H9 (cell line): ENCODE data around the gene MBNL1. TPM values are rescaled to one million over a fixed set of nuclear protein-coding genes. Genes with fewer than 3 reads are reported as not detected.

ENCODE experiments used
- DNase-seq: peaks from one replicate; pipeline ENCODE4 v3.0.0-alpha.2; 2017
- H2AFZ ChIP-seq: one replicate; pipeline ENCODE4 v1.6.1; 2013; ENCODE audit warnings: mild to moderate bottlenecking, low read length, control low read depth, moderate library complexity
- H2AK5ac ChIP-seq: 2 replicates; pipeline ENCODE4 v1.6.1; 2013; ENCODE audit warnings: low read length, control low read depth, mixed read lengths; ENCODE audit not compliant: insufficient read length
- H2BK120ac ChIP-seq: one replicate; pipeline ENCODE4 v1.6.1; 2013; ENCODE audit warnings: low read depth, mild to moderate bottlenecking, low read length, control low read depth, inconsistent platforms; ENCODE audit not compliant: poor library complexity, severe bottlenecking
- H2BK12ac ChIP-seq: 2 replicates; pipeline ENCODE4 v1.6.1; 2013; ENCODE audit warnings: low read length, control low read depth, mixed read lengths, low read depth; ENCODE audit not compliant: insufficient read length
- H2BK15ac ChIP-seq: 2 replicates; pipeline ENCODE4 v1.6.1; 2013; ENCODE audit warnings: low read depth, low read length, control low read depth
- H2BK20ac ChIP-seq: one replicate; pipeline ENCODE4 v1.6.1; 2013; ENCODE audit warnings: low read depth, mild to moderate bottlenecking, low read length, control low read depth, inconsistent platforms; ENCODE audit not compliant: poor library complexity, severe bottlenecking
- H2BK5ac ChIP-seq: 2 replicates; pipeline ENCODE4 v1.6.1; 2013; ENCODE audit warnings: low read length, control low read depth, mixed read lengths; ENCODE audit not compliant: insufficient read length
- H3K14ac ChIP-seq: 2 replicates; pipeline ENCODE4 v1.6.1; 2013; ENCODE audit warnings: low read length, control low read depth; ENCODE audit not compliant: insufficient read depth
- H3K18ac ChIP-seq: 2 replicates; pipeline ENCODE4 v1.6.1; 2013; ENCODE audit warnings: low read depth, mild to moderate bottlenecking, mixed read lengths, low read length, control low read depth; ENCODE audit not compliant: insufficient read length
- H3K23ac ChIP-seq: 2 replicates; pipeline ENCODE4 v1.6.1; 2013; ENCODE audit warnings: low read length, control low read depth, mixed read lengths, low read depth; ENCODE audit not compliant: insufficient read length
- H3K23me2 ChIP-seq: 2 replicates; pipeline ENCODE4 v1.6.1; 2013; ENCODE audit warnings: low read depth, mild to moderate bottlenecking, mixed read lengths, low read length, control low read depth; ENCODE audit not compliant: insufficient read length, poor library complexity, severe bottlenecking
- H3K27ac ChIP-seq: 2 replicates; pipeline ENCODE4 v1.5.1; 2013; ENCODE audit warnings: low read length, control low read depth, mixed read lengths, low read depth; ENCODE audit not compliant: insufficient read length
- H3K27me3 ChIP-seq: 2 replicates; pipeline ENCODE4 v1.6.1; 2013; ENCODE audit warnings: low read length, control low read depth, inconsistent platforms; ENCODE audit not compliant: insufficient read depth
- H3K4ac ChIP-seq: 2 replicates; pipeline ENCODE4 v1.6.1; 2013; ENCODE audit warnings: low read depth, mild to moderate bottlenecking, control low read depth, inconsistent platforms, low read length, moderate library complexity
- H3K4me1 ChIP-seq: 2 replicates; pipeline ENCODE4 v1.6.1; 2013; ENCODE audit warnings: low read length, control low read depth, inconsistent platforms; ENCODE audit not compliant: insufficient read depth
- H3K4me2 ChIP-seq: 2 replicates; pipeline ENCODE4 v1.6.1; 2013; ENCODE audit warnings: low read length, control low read depth, mixed read lengths; ENCODE audit not compliant: insufficient read length, insufficient read depth
- H3K56ac ChIP-seq: 2 replicates; pipeline ENCODE4 v1.6.1; 2013; ENCODE audit warnings: low read depth, mild to moderate bottlenecking, mixed read lengths, low read length, control low read depth; ENCODE audit not compliant: insufficient read length
- H3K79me1 ChIP-seq: 2 replicates; pipeline ENCODE4 v1.6.1; 2013; ENCODE audit warnings: low read depth, mild to moderate bottlenecking, moderate library complexity, low read length, control low read depth, inconsistent platforms; ENCODE audit not compliant: insufficient read depth, poor library complexity, severe bottlenecking
- H3K79me2 ChIP-seq: 2 replicates; pipeline ENCODE4 v1.6.1; 2013; ENCODE audit warnings: low read length, control low read depth, inconsistent platforms; ENCODE audit not compliant: insufficient read depth
- H3K9ac ChIP-seq: 2 replicates; pipeline ENCODE4 v1.6.1; 2013; ENCODE audit warnings: low read length, control low read depth, mixed read lengths; ENCODE audit not compliant: insufficient read length; ENCODE audit errors: extremely low read depth
- H3K9me3 ChIP-seq: one replicate; pipeline ENCODE4 v1.6.1; 2013; ENCODE audit warnings: low read depth, low read length, inconsistent platforms; ENCODE audit not compliant: control insufficient read depth
- H3T11ph ChIP-seq: one replicate; pipeline ENCODE4 v1.6.1; 2013; ENCODE audit warnings: mild to moderate bottlenecking, low read length, control low read depth, inconsistent platforms
- H4K20me1 ChIP-seq: one replicate; pipeline ENCODE4 v1.6.1; 2013; ENCODE audit not compliant: control insufficient read depth, insufficient read length, insufficient read depth
- H4K5ac ChIP-seq: 2 replicates; pipeline ENCODE4 v1.6.1; 2013; ENCODE audit warnings: low read depth, mild to moderate bottlenecking, mixed read lengths, low read length, control low read depth; ENCODE audit not compliant: insufficient read length
- H4K8ac ChIP-seq: replicated peaks from 2 replicates; pipeline ENCODE4 v1.6.1; 2013; ENCODE audit warnings: low read length, control low read depth, mixed read lengths, low read depth; ENCODE audit not compliant: insufficient read length
- H4K91ac ChIP-seq: 2 replicates; pipeline ENCODE4 v1.6.1; 2013; ENCODE audit warnings: low read depth, mild to moderate bottlenecking, moderate library complexity, mixed read lengths, low read length, control low read depth; ENCODE audit not compliant: insufficient read length
- H3K27ac Mint-ChIP-seq, 3 experiments: 2 replicates in 2 of 3; 3 replicates in 1 of 3; pipeline ENCODE4 v1.8.0; 2020 to 2021; ENCODE audit warnings: mixed read lengths in 3 of 3, mild to moderate bottlenecking in 1 of 3, moderate library complexity in 1 of 3
- H3K27me3 Mint-ChIP-seq: 2 replicates; pipeline ENCODE4 v1.8.0; 2021; ENCODE audit warnings: low read depth, mild to moderate bottlenecking, moderate library complexity, mixed read lengths
- H3K36me3 Mint-ChIP-seq, 3 experiments: 2 replicates in 2 of 3; 3 replicates in 1 of 3; pipeline ENCODE4 v1.8.0; 2020 to 2021; ENCODE audit warnings: low read depth in 3 of 3, mixed read lengths in 3 of 3; ENCODE audit not compliant: insufficient read depth in 1 of 3
- H3K4me1 Mint-ChIP-seq, 2 experiments: 2 replicates each; pipeline ENCODE4 v1.8.0; 2020; ENCODE audit warnings: mixed read lengths in 2 of 2
- H3K4me3 Mint-ChIP-seq, 2 experiments: 2 replicates in 1 of 2; 3 replicates in 1 of 2; pipeline ENCODE4 v1.8.0; 2020 to 2021; ENCODE audit warnings: mild to moderate bottlenecking in 2 of 2, mixed read lengths in 2 of 2, moderate library complexity in 1 of 2
- H3K9me3 Mint-ChIP-seq, 2 experiments: 2 replicates in 1 of 2; 3 replicates in 1 of 2; pipeline ENCODE4 v1.8.0; 2020; ENCODE audit warnings: mild to moderate bottlenecking in 2 of 2, mixed read lengths in 2 of 2, moderate library complexity in 1 of 2
- WGBS: extraction: QIAGEN DNeasy Blood & Tissue Kit; methylation state at CpG from one replicate; pipeline ENCODE4 v1.1.7; 2013; ENCODE audit warnings: missing lambda C conversion rate, low lambda C conversion rate, mixed read lengths; ENCODE audit not compliant: insufficient read length; ENCODE audit errors: extremely low coverage; 5-methylcytosine and 5-hydroxymethylcytosine counted together
- total RNA-seq: library from RNA; stranded (reverse); gene quantifications from 2 replicates; pipeline ENCODE4 v1.2.1, GENCODE V29; 2021
- TF ChIP-seq, protein P1 (sequence below): fragments of 200-600 bp; sonication (generic); conservative IDR thresholded peaks from 3 replicates; pipeline ENCODE4 v1.8.0; 2021; ENCODE audit warnings: antibody characterized with exemption, mild to moderate bottlenecking

The MBNL1 gene
- total RNA-seq, 1 experiment from 2014 or later: 14.9 TPM

DNA sequence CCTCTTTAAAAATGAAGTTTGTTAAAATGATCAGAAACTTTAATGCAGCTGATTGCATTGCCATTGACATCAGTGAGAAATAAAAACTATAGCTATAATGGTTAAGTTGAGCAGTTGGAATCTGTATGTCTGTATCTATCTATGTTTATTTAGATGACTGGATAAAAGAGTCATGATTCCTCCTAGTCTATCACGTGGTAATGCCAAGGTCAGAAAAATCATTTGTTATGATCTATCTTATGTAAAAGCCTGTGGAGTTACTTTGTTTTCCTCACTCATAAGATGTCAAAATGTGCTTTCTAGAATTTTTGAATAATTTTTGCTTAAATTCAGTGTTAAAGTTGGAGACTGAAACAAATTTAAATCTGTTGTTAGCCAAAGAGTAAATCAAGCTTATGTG, 63.3 kb downstream of the MBNL1 start:
- H3K27ac Mint-ChIP-seq: no peak overlapping the region
- Histone ChIP-seq H3K14ac (no peak overlapping the region), H3K27ac (no peak overlapping the region), H2BK15ac (no peak overlapping the region), H4K5ac (no peak overlapping the region), H3K27me3 (no peaks in the 10 kb centered on the region), H3K23me2 (no peaks in the 10 kb centered on the region), H2AK5ac (no peak overlapping the region), H3K9me3 (no peaks in the 10 kb centered on the region), H3K56ac (no peak overlapping the region), H3K4me1 (no peaks in the 10 kb centered on the region), H4K20me1 (no peaks in the 10 kb centered on the region), H3K4me2 (no peak overlapping the region), H2BK20ac (no peak overlapping the region), H4K8ac (no peak overlapping the region), H3K79me1 (no peaks in the 10 kb centered on the region), H3K23ac (no peak overlapping the region), H3K79me2 (no peaks in the 10 kb centered on the region; the same call in 1 of the 2 replicates), H3K4ac (no peak overlapping the region), H2BK12ac (no peak overlapping the region), H2BK120ac (no peak overlapping the region), H3K18ac (no peak overlapping the region), H2BK5ac (no peak overlapping the region), H3K9ac (no peak overlapping the region), H2AFZ (no peak overlapping the region), H3T11ph (no peak overlapping the region), H4K91ac (no peak overlapping the region)
- no peaks in the 10 kb centered on the region for H3K27me3 Mint-ChIP-seq
- no peak for DNase-seq
- TF ChIP-seq, protein P1, sequence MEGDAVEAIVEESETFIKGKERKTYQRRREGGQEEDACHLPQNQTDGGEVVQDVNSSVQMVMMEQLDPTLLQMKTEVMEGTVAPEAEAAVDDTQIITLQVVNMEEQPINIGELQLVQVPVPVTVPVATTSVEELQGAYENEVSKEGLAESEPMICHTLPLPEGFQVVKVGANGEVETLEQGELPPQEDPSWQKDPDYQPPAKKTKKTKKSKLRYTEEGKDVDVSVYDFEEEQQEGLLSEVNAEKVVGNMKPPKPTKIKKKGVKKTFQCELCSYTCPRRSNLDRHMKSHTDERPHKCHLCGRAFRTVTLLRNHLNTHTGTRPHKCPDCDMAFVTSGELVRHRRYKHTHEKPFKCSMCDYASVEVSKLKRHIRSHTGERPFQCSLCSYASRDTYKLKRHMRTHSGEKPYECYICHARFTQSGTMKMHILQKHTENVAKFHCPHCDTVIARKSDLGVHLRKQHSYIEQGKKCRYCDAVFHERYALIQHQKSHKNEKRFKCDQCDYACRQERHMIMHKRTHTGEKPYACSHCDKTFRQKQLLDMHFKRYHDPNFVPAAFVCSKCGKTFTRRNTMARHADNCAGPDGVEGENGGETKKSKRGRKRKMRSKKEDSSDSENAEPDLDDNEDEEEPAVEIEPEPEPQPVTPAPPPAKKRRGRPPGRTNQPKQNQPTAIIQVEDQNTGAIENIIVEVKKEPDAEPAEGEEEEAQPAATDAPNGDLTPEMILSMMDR: no peak
- H3K4me1 Mint-ChIP-seq: peaks cover 5 to 7% of the 10 kb centered on the region in 2 experiments; a peak in 2 of 4 replicates
- no CpG with 5 or more reads among the region's 1 CpG for WGBS
- H3K4me3 Mint-ChIP-seq: no peak overlapping the region
- H3K36me3 Mint-ChIP-seq: peaks cover 0 to 2% (median 0%) of the 10 kb centered on the region in 3 experiments; a peak in 2 of 7 replicates
- H3K9me3 Mint-ChIP-seq: no peaks in the 10 kb centered on the region
